H9 (cell line): ENCODE results near the gene FCMR. TPM values are rescaled to one million over a fixed set of nuclear protein-coding genes. Genes with fewer than 3 reads are reported as not detected.

Source experiments
- DNase-seq: peaks from one replicate; pipeline ENCODE4 v3.0.0-alpha.2; 2017
- H2AFZ ChIP-seq: one replicate; pipeline ENCODE4 v1.6.1; 2013; ENCODE audit warnings: mild to moderate bottlenecking, low read length, control low read depth, moderate library complexity
- H2AK5ac ChIP-seq: 2 replicates; pipeline ENCODE4 v1.6.1; 2013; ENCODE audit warnings: low read length, control low read depth, mixed read lengths; ENCODE audit not compliant: insufficient read length
- H2BK120ac ChIP-seq: one replicate; pipeline ENCODE4 v1.6.1; 2013; ENCODE audit warnings: low read depth, mild to moderate bottlenecking, low read length, control low read depth, inconsistent platforms; ENCODE audit not compliant: poor library complexity, severe bottlenecking
- H2BK12ac ChIP-seq: 2 replicates; pipeline ENCODE4 v1.6.1; 2013; ENCODE audit warnings: low read length, control low read depth, mixed read lengths, low read depth; ENCODE audit not compliant: insufficient read length
- H2BK15ac ChIP-seq: 2 replicates; pipeline ENCODE4 v1.6.1; 2013; ENCODE audit warnings: low read depth, low read length, control low read depth
- H2BK20ac ChIP-seq: one replicate; pipeline ENCODE4 v1.6.1; 2013; ENCODE audit warnings: low read depth, mild to moderate bottlenecking, low read length, control low read depth, inconsistent platforms; ENCODE audit not compliant: poor library complexity, severe bottlenecking
- H2BK5ac ChIP-seq: 2 replicates; pipeline ENCODE4 v1.6.1; 2013; ENCODE audit warnings: low read length, control low read depth, mixed read lengths; ENCODE audit not compliant: insufficient read length
- H3K14ac ChIP-seq: 2 replicates; pipeline ENCODE4 v1.6.1; 2013; ENCODE audit warnings: low read length, control low read depth; ENCODE audit not compliant: insufficient read depth
- H3K18ac ChIP-seq: 2 replicates; pipeline ENCODE4 v1.6.1; 2013; ENCODE audit warnings: low read depth, mild to moderate bottlenecking, mixed read lengths, low read length, control low read depth; ENCODE audit not compliant: insufficient read length
- H3K23ac ChIP-seq: 2 replicates; pipeline ENCODE4 v1.6.1; 2013; ENCODE audit warnings: low read length, control low read depth, mixed read lengths, low read depth; ENCODE audit not compliant: insufficient read length
- H3K23me2 ChIP-seq: 2 replicates; pipeline ENCODE4 v1.6.1; 2013; ENCODE audit warnings: low read depth, mild to moderate bottlenecking, mixed read lengths, low read length, control low read depth; ENCODE audit not compliant: insufficient read length, poor library complexity, severe bottlenecking
- H3K27ac ChIP-seq: 2 replicates; pipeline ENCODE4 v1.5.1; 2013; ENCODE audit warnings: low read length, control low read depth, mixed read lengths, low read depth; ENCODE audit not compliant: insufficient read length
- H3K27me3 ChIP-seq: 2 replicates; pipeline ENCODE4 v1.6.1; 2013; ENCODE audit warnings: low read length, control low read depth, inconsistent platforms; ENCODE audit not compliant: insufficient read depth
- H3K4ac ChIP-seq: 2 replicates; pipeline ENCODE4 v1.6.1; 2013; ENCODE audit warnings: low read depth, mild to moderate bottlenecking, control low read depth, inconsistent platforms, low read length, moderate library complexity
- H3K4me1 ChIP-seq: 2 replicates; pipeline ENCODE4 v1.6.1; 2013; ENCODE audit warnings: low read length, control low read depth, inconsistent platforms; ENCODE audit not compliant: insufficient read depth
- H3K4me2 ChIP-seq: 2 replicates; pipeline ENCODE4 v1.6.1; 2013; ENCODE audit warnings: low read length, control low read depth, mixed read lengths; ENCODE audit not compliant: insufficient read length, insufficient read depth
- H3K56ac ChIP-seq: 2 replicates; pipeline ENCODE4 v1.6.1; 2013; ENCODE audit warnings: low read depth, mild to moderate bottlenecking, mixed read lengths, low read length, control low read depth; ENCODE audit not compliant: insufficient read length
- H3K79me1 ChIP-seq: 2 replicates; pipeline ENCODE4 v1.6.1; 2013; ENCODE audit warnings: low read depth, mild to moderate bottlenecking, moderate library complexity, low read length, control low read depth, inconsistent platforms; ENCODE audit not compliant: insufficient read depth, poor library complexity, severe bottlenecking
- H3K79me2 ChIP-seq: 2 replicates; pipeline ENCODE4 v1.6.1; 2013; ENCODE audit warnings: low read length, control low read depth, inconsistent platforms; ENCODE audit not compliant: insufficient read depth
- H3K9ac ChIP-seq: 2 replicates; pipeline ENCODE4 v1.6.1; 2013; ENCODE audit warnings: low read length, control low read depth, mixed read lengths; ENCODE audit not compliant: insufficient read length; ENCODE audit errors: extremely low read depth
- H3K9me3 ChIP-seq: one replicate; pipeline ENCODE4 v1.6.1; 2013; ENCODE audit warnings: low read depth, low read length, inconsistent platforms; ENCODE audit not compliant: control insufficient read depth
- H3T11ph ChIP-seq: one replicate; pipeline ENCODE4 v1.6.1; 2013; ENCODE audit warnings: mild to moderate bottlenecking, low read length, control low read depth, inconsistent platforms
- H4K20me1 ChIP-seq: one replicate; pipeline ENCODE4 v1.6.1; 2013; ENCODE audit not compliant: control insufficient read depth, insufficient read length, insufficient read depth
- H4K5ac ChIP-seq: 2 replicates; pipeline ENCODE4 v1.6.1; 2013; ENCODE audit warnings: low read depth, mild to moderate bottlenecking, mixed read lengths, low read length, control low read depth; ENCODE audit not compliant: insufficient read length
- H4K8ac ChIP-seq: replicated peaks from 2 replicates; pipeline ENCODE4 v1.6.1; 2013; ENCODE audit warnings: low read length, control low read depth, mixed read lengths, low read depth; ENCODE audit not compliant: insufficient read length
- H4K91ac ChIP-seq: 2 replicates; pipeline ENCODE4 v1.6.1; 2013; ENCODE audit warnings: low read depth, mild to moderate bottlenecking, moderate library complexity, mixed read lengths, low read length, control low read depth; ENCODE audit not compliant: insufficient read length
- H3K27ac Mint-ChIP-seq, 3 experiments: 2 replicates in 2 of 3; 3 replicates in 1 of 3; pipeline ENCODE4 v1.8.0; 2020 to 2021; ENCODE audit warnings: mixed read lengths in 3 of 3, mild to moderate bottlenecking in 1 of 3, moderate library complexity in 1 of 3
- H3K27me3 Mint-ChIP-seq: 2 replicates; pipeline ENCODE4 v1.8.0; 2021; ENCODE audit warnings: low read depth, mild to moderate bottlenecking, moderate library complexity, mixed read lengths
- H3K36me3 Mint-ChIP-seq, 3 experiments: 2 replicates in 2 of 3; 3 replicates in 1 of 3; pipeline ENCODE4 v1.8.0; 2020 to 2021; ENCODE audit warnings: low read depth in 3 of 3, mixed read lengths in 3 of 3; ENCODE audit not compliant: insufficient read depth in 1 of 3
- H3K4me1 Mint-ChIP-seq, 2 experiments: 2 replicates each; pipeline ENCODE4 v1.8.0; 2020; ENCODE audit warnings: mixed read lengths in 2 of 2
- H3K4me3 Mint-ChIP-seq, 2 experiments: 2 replicates in 1 of 2; 3 replicates in 1 of 2; pipeline ENCODE4 v1.8.0; 2020 to 2021; ENCODE audit warnings: mild to moderate bottlenecking in 2 of 2, mixed read lengths in 2 of 2, moderate library complexity in 1 of 2
- H3K9me3 Mint-ChIP-seq, 2 experiments: 2 replicates in 1 of 2; 3 replicates in 1 of 2; pipeline ENCODE4 v1.8.0; 2020; ENCODE audit warnings: mild to moderate bottlenecking in 2 of 2, mixed read lengths in 2 of 2, moderate library complexity in 1 of 2
- WGBS: extraction: QIAGEN DNeasy Blood & Tissue Kit; methylation state at CpG from one replicate; pipeline ENCODE4 v1.1.7; 2013; ENCODE audit warnings: missing lambda C conversion rate, low lambda C conversion rate, mixed read lengths; ENCODE audit not compliant: insufficient read length; ENCODE audit errors: extremely low coverage; 5-methylcytosine and 5-hydroxymethylcytosine counted together
- total RNA-seq: library from RNA; stranded (reverse); gene quantifications from 2 replicates; pipeline ENCODE4 v1.2.1, GENCODE V29; 2021
- TF ChIP-seq, protein P1 (sequence below): fragments of 200-600 bp; sonication (generic); conservative IDR thresholded peaks from 3 replicates; pipeline ENCODE4 v1.8.0; 2021; ENCODE audit warnings: antibody characterized with exemption, mild to moderate bottlenecking

Gene FCMR
- total RNA-seq, 1 experiment from 2014 or later: not detected

DNA sequence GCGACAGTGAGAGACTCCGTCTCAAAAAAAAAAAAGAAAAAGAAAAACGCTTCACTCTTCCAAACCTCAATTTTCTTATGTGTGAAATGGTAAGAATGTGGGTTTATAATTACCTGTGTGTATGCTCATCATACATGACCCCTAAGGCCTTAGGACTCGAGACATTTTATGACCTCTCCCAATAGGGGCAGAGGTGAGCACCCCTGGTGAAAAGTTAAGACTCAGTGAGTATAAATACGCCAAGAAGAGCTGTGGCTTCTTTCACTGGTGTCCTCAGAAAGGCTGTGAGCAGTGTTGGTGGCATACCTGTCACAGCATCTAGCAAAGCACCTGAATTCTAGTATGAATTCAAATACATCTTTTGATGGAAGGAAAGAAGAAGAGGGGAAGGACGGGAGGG, 7.8 kb upstream of the FCMR start:
- Histone ChIP-seq H3K9me3 (no peaks in the 10 kb centered on the region), H4K8ac (no peak overlapping the region), H3K9ac (no peak overlapping the region), H3K23me2 (no peaks in the 10 kb centered on the region), H3K23ac (no peak overlapping the region), H3K56ac (no peak overlapping the region), H3K27ac (no peak overlapping the region), H3K18ac (no peak overlapping the region), H2BK12ac (no peak overlapping the region), H4K5ac (no peak overlapping the region), H3K4me1 (no peaks in the 10 kb centered on the region), H2BK5ac (no peak overlapping the region), H3K4me2 (no peak overlapping the region), H2BK120ac (no peak overlapping the region), H3T11ph (no peak overlapping the region), H2AK5ac (no peak overlapping the region), H3K79me1 (no peaks in the 10 kb centered on the region), H3K4ac (no peak overlapping the region), H3K79me2 (no peaks in the 10 kb centered on the region), H4K91ac (no peak overlapping the region), H2BK15ac (no peak overlapping the region), H3K14ac (no peak overlapping the region), H3K27me3 (no peaks in the 10 kb centered on the region), H2AFZ (no peak overlapping the region), H2BK20ac (no peak overlapping the region), H4K20me1 (no peaks in the 10 kb centered on the region)
- no CpG with 5 or more reads among the region's 6 CpGs for WGBS
- Mint-ChIP-seq H3K27me3 (peaks cover 4% of the 10 kb centered on the region), H3K4me1 (peaks cover 0 to 3% of the 10 kb centered on the region in 2 experiments; a peak in 1 of 4 replicates), H3K27ac (no peak overlapping the region; a peak in 1 of 7 replicates), H3K4me3 (no peak overlapping the region; a peak in 1 of 5 replicates), H3K36me3 (no peaks in the 10 kb centered on the region), H3K9me3 (no peaks in the 10 kb centered on the region)
- no peak for DNase-seq
- TF ChIP-seq, protein P1, sequence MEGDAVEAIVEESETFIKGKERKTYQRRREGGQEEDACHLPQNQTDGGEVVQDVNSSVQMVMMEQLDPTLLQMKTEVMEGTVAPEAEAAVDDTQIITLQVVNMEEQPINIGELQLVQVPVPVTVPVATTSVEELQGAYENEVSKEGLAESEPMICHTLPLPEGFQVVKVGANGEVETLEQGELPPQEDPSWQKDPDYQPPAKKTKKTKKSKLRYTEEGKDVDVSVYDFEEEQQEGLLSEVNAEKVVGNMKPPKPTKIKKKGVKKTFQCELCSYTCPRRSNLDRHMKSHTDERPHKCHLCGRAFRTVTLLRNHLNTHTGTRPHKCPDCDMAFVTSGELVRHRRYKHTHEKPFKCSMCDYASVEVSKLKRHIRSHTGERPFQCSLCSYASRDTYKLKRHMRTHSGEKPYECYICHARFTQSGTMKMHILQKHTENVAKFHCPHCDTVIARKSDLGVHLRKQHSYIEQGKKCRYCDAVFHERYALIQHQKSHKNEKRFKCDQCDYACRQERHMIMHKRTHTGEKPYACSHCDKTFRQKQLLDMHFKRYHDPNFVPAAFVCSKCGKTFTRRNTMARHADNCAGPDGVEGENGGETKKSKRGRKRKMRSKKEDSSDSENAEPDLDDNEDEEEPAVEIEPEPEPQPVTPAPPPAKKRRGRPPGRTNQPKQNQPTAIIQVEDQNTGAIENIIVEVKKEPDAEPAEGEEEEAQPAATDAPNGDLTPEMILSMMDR: peak; percentile 20; the same call in 1 of the 3 replicates
